Fibroblast of skin of right quadriceps (primary cell): ENCODE results near the gene ZNF700.
"Not testable (repeated sequence)": the region's sequence is repeated elsewhere in the genome, so short reads cannot be mapped to it uniquely, and the experiment has no call there.

Experiments used
- DNase-seq: peaks from one replicate; pipeline ENCODE4 v3.0.0-alpha.2; 2013

Gene ZNF700

GRCh38 chr19:11991921-11992320, 67.0 kb downstream of the ZNF700 start:
- DNase-seq = not testable (repeated sequence)

GRCh38 chr19:11995174-11995573, 70.3 kb downstream of the ZNF700 start:
- peak; percentile 26 for DNase-seq
